NCI-H187 treated with DMSO at 0.1 percent for 48 hours (cell line): ENCODE measurements around the gene C19orf47.

ENCODE experiments used
- DNase-seq: peaks from one replicate; lab custom pipeline; 2025; lab: John Stamatoyannopoulos, UW

The C19orf47 gene, protein sequence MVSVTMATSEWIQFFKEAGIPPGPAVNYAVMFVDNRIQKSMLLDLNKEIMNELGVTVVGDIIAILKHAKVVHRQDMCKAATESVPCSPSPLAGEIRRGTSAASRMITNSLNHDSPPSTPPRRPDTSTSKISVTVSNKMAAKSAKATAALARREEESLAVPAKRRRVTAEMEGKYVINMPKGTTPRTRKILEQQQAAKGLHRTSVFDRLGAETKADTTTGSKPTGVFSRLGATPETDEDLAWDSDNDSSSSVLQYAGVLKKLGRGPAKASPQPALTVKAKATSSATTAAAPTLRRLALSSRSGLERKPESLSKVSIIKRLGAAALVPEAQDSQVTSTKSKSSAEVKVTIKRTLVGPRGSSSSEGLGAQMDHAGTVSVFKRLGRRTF

DNA sequence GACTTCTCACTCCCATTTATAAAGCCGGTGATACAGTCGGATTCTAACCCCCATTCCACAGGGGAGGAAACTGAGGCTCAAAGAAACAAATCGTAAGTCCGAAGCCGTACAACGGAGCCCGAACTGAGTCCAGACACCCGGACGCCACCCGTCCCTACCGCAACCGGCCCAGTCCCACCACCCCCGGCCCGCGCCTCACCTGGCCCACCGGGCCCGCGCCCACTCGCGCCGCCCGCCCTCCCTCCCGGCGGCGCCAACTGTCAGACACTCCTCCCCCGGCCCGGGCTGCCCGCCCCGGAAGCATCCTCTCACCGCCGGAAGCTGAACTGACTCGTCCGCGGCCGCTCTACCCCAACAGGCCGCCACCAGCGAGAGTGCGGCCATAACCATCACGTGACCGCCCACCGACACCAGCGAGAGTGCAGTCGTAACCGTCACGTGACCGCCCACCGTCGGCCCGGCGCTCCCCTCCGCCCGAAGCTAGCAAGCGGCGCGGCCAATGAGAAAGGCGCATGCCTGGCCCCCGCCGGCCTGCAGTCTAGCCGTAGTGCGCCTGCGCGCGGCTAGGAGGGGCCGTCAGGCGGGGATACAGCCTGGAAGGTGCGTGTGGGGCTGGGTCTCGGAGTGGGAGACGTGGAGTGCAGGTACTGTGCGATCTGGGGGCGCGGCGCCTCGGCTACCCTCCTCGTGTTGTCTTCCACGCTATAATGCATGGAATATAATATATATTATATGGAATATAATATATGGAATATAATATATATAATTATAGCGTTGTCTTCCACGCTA lies at the start of gene C19orf47, which contains the start of gene PLD3:
Gene C19orf47 (minus strand): TSS at position 273 of the 789 bp plus-strand sequence. CDS start 6,540 bp downstream, outside the sequence.
Gene PLD3 (plus strand): TSS at position 571 of the 789 bp plus-strand sequence. CDS start 17,789 bp downstream, outside the sequence.
- DNase-seq = peak; percentile 98

GRCh38 chr19:40397568-40397906 lies 49.3 kb upstream of the C19orf47 start:
- DNase-seq = no peak

DNA sequence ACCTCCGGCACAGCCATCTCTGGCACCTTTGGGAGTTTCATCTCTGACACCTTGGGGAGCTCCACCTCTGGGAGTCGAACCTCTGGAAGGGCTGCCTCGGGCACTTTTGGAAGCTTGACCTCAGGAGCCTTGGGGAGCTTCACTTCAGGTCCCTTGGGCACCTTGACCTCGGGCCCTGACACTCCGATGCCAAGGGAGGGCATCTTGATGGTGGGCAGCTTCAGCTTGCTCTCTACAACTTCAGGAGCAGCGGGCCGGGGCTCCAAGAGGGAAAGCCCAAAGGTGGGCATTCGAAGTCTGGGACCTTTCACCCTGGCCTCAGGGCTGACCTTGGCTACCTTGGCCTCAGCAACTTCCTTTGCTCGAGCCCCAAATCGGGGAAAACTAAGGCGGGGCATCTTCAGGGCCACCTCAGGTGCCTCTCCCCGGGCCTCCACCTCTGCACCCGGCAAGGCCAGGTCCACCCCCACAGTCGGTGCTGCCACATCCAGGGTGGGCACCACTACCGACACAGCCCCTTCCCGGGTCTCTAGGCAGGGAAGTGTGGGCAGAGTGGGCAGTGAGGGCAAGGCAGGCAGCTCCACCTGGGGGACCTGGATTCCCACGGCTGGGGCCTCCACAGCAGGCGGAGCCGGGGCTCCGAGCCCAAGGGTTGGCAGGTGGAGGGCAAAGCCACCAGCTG lies 48.8 kb upstream of the C19orf47 start:
- DNase-seq = no peak

GRCh38 chr19:40395956-40396355 lies 47.8 kb upstream of the C19orf47 start:
- DNase-seq = no peak

- no peak for DNase-seq
Observed at GRCh38 chr19:40394816-40395210, 46.6 kb upstream of the C19orf47 start.

DNA sequence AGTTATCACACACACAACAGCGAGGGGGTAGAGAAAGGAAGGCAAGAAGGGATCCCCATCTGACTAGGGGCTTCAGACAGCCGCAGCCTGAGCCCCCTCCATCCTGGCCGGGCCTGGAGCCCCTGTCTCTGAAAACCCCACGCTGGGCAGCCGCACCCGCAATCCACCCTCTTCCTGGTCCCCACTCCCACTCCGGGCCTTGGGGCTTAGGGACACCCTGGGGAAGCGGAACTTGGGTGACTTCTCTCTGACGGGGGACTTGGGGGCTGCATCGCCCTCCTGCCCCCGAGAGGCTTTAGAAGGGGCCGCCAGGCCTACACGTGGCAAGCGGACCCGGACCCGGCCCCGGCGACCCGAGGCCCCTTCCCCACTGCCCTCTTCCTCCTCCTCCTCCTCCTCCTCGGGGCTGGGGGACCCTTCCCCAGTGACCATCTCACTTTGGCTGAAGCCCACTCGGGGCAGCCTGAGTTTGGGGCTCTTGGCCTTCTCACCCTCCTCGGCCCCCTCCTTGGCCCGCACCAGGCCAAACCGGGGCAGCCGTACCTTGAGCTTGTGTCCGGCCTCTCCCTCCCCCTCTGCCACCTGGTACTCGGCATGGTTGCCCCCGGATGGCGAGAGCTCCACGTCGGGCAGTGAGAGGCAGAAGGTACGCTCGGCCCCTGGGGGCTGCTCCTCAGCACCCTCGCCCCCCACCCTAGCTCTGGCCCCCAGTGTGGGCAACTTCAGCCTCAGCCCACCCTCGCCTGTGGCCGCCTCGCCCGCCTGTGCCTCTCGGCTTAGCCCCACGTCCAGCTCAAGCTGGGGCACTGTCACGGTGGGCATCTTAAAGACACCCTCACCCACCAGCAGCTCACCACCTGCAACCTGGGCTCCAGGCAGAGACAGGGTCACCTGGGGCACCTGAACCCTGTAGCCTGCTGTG lies 46.0 kb upstream of the C19orf47 start:
- no peak for DNase-seq

- no peak for DNase-seq
Observed at GRCh38 chr19:40392894-40393517, 44.8 kb upstream of the C19orf47 start.

DNA sequence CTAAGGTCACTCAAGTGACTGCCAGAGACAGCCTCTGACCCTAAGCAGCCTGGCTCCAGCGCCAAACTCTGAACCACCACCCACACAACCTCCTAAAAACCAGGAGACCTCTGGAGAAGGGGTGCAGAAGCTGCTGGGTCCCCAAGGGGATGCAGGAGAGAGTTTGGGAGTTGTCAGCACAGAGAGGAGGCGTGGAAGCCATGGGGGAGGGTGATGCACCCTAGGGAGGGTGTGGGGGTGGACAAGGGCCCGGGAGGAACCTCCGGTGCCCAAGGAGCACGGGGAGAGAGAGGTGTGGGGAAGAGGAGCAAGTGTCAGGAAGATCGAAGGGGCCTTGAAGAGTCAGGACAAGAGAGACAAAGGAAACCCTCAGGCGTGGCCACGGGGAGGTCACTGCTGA lies 43.9 kb upstream of the C19orf47 start:
- no peak for DNase-seq

- DNase-seq = no peak
Observed at GRCh38 chr19:40390084-40390742, 42.0 kb upstream of the C19orf47 start, which contains the start of gene HIPK4. Gene HIPK4 (minus strand): TSS chr19:40390181. CDS start chr19:40389902, 279 bp downstream.

GRCh38 chr19:40389404-40390083 lies 41.3 kb upstream of the C19orf47 start:
- no peak for DNase-seq

- DNase-seq = no peak
Observed at GRCh38 chr19:40388481-40388880, 40.3 kb upstream of the C19orf47 start.

DNA sequence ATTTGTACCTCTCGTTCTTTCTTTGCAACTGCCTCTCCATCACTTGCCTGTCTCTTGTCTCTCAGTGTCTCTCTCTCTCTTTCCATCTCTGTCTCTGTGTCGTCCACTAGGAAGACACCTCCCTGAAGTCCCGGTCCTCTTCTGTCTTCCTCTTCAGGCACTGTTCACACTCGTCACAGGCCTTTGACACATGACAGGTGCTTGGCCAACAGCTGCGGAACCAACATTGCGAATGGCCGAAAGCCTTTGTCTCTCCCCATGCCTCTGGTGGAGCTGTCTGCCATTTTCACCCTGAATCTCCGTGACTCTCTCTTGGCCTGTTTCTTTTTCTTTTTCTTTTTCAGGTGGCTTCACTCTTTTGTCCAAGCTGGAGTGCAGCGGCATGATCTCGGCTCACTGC lies 39.0 kb upstream of the C19orf47 start:
- no peak for DNase-seq

DNA sequence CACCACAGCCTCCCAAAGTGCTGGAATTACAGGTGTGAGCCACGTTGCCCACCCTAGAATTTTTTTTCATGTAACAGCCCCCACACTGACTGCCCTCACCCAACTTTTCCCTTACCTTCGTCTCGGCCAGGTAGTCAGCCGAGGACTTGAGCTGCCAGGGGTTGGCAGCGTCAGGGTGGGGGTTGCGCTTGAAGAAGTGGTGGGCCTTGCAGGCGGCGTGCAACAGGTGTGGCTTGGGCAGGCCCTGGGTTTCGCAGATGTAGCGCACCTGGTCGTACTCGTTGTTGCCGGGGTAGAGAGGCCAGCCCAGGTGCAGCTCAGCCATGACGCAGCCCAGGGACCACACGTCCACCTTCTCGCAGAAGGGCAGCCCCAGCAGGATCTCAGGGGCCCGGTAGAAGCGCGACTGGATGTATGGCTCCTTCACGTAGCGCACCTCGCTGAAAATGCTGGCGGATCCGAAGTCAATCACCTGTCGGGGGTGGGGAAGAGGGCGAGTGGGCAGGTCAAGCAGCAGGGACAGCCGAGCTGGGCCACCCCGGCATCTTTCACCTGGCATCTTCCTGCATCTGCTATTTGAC lies 35.6 kb upstream of the C19orf47 start:
- no peak for DNase-seq

DNA sequence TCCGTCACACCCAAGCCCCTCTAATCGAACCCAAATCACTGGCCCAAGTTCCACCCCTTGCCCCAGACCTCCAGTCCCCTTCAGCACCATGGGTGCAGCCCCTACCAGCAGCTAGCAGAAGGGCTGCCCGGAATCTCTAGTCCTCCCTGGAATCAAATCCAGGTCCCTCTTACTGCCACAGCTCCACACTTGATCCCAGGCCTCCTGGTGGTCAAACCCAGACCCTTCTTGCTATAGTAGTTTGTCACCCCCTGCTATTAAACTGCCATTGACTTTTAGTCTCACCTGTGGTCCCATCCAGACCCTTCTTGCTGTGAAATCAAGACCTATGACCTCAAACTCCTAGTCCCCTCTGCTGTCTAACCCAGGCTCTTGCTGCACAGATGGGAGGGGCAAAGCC lies 33.1 kb upstream of the C19orf47 start:
- no peak for DNase-seq

DNA sequence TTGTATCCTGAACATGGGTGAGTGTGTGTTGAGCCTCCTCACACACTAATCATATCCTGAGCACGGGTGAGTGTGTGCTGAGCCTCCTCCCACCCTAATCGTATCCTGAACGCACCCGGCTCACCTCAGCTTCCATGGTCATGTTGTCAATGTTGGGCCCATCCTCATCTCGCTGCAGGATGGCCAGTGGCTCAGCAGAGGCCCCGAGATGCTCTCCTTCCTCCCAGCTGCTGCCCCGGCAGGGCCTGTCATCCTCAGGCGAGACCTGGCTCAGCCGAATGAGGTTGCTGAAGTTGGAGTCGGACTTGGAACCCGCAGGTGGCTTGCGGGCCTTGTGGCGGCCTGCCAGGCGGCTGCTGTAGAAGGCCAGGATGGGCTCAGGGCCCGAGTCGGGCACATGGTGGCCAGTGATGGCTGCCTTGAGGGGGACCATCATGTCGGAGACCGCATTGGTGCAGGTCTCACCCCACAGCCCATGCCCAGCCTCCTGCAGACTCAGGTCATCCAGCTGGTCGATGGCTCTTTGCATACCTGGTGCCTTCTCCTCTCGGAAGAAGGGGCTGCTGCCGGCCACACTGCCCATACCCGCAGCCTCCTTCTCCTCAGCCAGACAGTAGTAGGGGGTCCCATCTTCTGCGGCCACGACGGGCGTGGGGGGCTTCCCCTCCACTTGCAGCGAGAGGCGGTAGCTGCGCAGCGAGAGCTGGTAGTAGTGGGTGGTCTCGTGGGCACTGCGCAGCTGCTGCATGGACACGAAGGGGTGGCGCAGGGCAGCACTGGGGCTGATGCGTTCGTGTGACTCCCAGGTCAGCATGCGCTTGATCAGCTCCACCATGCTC lies 32.2 kb upstream of the C19orf47 start:
- no peak for DNase-seq

DNA sequence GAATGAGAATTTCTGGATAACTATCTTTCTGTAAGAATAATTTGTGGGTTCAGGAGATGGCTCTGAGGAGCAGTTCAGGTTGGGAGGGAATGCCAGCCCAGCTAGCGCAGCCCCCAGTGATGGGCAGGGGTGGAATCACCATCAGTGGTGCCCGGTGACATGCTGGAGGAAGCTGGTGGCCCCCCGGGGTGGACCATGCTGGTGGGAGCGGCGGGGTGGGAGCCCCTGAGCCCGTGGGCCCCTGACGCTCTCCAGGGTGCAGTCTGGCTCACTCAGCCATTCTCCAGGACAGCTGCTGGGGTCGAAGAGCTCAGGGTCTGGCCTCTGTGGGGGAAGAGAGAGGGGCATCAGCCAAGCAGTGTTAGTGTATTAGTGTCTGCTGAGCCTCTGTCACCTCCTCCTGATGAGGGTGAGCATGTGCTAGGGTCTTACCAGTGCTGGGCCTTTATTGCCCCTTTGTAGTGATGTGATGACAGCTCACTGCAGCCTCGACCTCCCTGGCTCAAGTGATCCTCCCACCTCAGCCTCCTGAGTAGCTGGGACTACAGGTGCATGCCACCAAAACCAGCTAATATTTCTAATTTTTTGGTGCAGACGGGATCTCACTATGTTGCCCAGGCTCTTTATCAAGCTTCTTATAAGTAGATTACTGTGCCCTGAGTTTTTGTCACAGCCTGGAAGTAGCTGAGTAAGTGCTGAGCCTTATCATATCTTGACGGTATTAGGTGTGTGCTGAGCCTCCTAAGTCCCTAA lies 31.4 kb upstream of the C19orf47 start:
- DNase-seq = no peak

- no peak for DNase-seq
Observed at GRCh38 chr19:40378509-40378908, 30.3 kb upstream of the C19orf47 start.

DNA sequence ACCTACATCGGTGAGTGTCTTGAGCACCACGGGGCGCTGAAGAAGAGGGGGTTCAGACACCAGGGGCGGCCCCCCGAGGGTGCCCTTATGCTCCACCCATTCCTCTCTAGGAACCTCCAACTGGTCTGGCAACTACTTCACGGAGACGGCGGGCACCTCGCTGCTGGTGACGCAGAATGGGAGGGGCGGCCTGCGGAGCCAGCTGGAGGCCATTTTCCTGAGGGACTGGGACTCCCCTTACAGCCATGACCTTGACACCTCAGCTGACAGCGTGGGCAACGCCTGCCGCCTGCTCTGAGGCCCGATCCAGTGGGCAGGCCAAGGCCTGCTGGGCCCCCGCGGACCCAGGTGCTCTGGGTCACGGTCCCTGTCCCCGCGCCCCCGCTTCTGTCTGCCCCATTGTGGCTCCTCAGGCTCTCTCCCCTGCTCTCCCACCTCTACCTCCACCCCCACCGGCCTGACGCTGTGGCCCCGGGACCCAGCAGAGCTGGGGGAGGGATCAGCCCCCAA lies 29.7 kb upstream of the C19orf47 start:
- DNase-seq = no peak
